SH-SY5Y (cell line): ENCODE measurements around the gene PRDM5.

Experiments
- GATA2 ChIP-seq: IDR thresholded peaks from 2 replicates; pipeline ENCODE4 v1.6.1; 2011; ENCODE audit warnings: mild to moderate bottlenecking, low read depth, low read length
- GATA3 ChIP-seq: IDR thresholded peaks from 2 replicates; pipeline ENCODE4 v1.6.1; 2011; ENCODE audit warnings: low read depth, mild to moderate bottlenecking, low read length, moderate library complexity

Gene PRDM5

GRCh38 chr4:120922381-120923206 lies at the start of gene PRDM5:
TSS of gene PRDM5 (minus strand) at chr4:120922726. CDS start at chr4:120922608, 118 bp downstream.
- TF ChIP-seq GATA2 = no peak
- no peak for TF ChIP-seq GATA3

GRCh38 chr4:120971884-120972283 lies 49.4 kb upstream of the PRDM5 start:
- TF ChIP-seq GATA3 (no peak), GATA2 (no peak)

DNA sequence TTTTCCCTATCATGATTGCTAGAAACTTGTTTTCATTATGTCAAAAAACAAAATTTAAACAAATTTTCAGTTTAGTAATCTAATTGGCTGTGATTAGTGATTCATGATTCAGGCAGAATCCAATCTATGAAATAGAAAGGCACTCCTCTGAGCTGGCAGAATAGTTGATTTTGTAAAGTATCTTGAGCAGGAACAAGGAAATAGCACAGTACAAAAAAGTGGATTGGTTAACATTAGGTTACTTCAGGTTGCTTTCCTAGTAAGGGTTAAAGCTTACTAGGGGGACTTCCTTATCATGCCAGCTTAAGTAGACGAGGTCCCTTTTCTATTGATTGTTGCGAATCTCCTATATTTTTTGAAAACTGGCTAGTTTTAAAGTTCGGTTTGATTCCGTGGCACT lies 43.4 kb upstream of the PRDM5 start:
- no peak for TF ChIP-seq GATA2
- TF ChIP-seq GATA3 = no peak

DNA sequence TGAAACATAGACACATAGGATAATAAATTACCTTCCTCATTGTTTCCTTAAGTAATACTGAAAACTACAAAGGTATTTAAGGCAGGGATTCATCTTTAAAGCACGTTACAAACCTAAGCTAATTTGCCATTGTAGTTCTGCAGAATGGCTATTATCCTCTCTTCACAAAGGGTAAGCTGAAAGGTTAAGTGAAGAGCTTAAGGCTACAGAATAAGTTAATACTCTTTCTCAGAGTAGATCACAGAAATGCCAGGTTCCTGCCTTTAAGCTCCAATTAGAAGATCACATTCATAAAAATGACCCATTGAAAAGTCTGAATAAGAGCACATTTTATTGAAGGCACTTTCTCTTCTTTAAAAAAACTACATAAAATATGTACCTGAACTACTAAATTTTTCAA lies 42.1 kb upstream of the PRDM5 start:
- no peak for TF ChIP-seq GATA2
- TF ChIP-seq GATA3 = no peak

DNA sequence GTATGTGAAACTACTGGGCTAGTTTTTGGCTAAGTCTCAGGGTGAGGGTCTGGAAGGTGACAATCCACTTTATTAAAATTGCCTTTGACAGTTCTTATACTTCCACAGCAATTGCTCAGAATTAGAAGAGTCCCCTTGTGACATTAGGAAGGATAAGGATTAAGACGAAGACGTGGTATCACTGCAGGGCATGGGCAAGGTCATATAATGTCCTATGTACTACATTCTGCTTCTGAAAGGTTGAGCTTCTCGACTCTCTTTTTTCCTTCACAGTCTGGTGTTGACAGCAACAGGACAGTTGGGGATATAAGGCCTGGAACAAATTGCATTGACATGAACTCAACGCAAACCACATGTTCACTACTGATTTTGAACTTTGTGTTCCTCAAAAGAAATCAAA lies 40.9 kb upstream of the PRDM5 start:
- no peak for TF ChIP-seq GATA3
- no peak for TF ChIP-seq GATA2

DNA sequence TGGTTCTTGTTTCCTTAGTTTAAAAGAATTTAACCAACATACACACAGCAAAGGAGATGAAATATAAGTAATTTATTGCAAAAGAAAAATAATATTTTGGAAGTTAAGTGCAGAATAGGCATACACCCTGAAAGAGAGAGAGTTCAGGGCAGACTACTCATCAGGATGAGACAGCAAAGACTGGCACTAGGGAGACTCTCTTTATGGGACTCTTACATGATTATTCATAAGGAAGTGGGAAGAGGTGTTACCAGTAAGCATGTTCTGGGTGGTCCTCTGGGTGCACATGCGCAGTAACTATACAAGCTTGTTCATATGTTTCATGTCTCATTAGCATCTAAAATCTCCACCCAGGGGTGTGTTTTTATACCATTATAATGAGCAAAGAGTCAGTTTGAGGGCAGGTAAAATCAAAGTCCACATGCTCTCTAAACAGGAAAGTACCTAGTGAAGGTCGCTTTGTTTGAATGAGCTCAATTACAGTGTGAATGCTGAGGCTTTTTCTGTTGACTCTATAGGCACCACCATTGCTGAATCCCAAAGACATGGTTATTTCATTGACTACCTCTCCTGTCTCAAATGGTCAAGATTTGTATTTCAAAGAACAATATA lies 38.2 kb upstream of the PRDM5 start:
- TF ChIP-seq GATA2 (no peak), GATA3 (no peak)

- TF ChIP-seq GATA2 (no peak), GATA3 (no peak)
Measured at GRCh38 chr4:120948382-120948781, 25.9 kb upstream of the PRDM5 start.

- TF ChIP-seq GATA3 = no peak
- no peak for TF ChIP-seq GATA2
Measured at GRCh38 chr4:120942776-120943175, 20.2 kb upstream of the PRDM5 start.

DNA sequence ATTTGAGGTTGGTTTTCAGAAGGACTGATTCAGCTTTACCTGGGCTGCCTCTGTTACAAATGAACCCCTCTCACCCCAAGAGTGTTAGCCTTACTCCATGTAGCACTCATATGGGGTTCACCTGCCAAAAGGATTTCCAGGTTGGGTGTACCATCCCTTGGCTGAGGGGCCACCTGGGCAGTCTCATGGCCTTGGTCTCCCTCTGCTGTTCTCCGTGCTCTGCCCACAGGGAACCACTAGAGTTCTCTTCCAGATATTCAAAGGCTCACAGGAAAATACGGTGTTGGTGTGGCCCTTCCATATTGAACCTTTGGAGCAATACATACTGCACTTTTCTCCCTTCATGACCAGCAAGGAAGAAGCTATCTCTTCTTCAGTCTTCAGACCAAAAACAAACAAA lies 18.0 kb upstream of the PRDM5 start:
- no peak for TF ChIP-seq GATA2
- TF ChIP-seq GATA3 = no peak

- TF ChIP-seq GATA3 = no peak
- TF ChIP-seq GATA2 = no peak
Measured at GRCh38 chr4:120939693-120940092, 17.2 kb upstream of the PRDM5 start.

DNA sequence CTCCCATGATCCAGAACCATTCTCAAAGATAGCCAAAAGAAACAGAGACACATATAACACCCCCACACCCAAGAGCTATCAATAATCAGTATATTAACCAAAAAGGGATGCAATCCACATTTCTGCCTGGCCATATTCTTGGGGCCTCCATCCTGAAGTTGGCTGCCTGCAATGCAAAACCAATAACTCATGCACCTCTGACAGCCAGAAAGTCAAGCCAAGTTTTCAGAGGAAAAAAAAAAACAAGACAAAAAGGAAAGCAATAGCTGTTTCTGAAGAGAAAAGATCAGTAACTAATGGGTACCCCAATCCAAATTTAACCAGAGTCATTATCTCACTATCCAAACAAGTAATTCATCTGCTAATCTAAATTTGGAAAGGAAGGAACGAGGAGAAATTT lies 7.3 kb upstream of the PRDM5 start:
- TF ChIP-seq GATA3 = no peak
- no peak for TF ChIP-seq GATA2

DNA sequence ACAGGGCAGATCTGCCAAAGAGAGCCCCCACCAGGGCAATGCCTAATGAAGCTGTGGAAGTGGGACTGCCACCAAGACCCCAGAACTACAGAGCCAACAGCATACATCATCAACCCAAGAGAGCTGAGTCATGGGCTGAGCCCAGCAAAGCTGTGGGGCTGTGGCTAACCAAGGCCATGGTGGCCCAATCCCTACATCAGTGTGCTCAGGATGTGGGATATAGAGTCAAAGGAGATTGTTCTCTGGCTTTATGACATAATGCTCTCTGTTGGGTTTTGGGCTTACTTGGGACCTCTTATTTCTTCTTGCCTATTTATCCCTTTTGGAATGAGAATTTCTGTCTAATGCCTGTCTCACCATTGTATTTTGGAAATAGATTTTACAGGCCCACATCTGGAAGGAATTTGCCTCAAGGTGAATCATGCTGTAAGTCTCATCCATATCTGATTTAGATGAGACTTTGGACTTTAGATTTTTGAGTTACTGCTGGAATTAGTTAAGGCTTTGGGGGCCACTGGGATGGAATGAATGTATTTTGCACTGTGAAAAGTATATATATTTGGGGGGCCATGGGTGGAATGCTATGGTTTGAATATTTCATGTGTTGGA lies 5.4 kb upstream of the PRDM5 start:
- no peak for TF ChIP-seq GATA3
- TF ChIP-seq GATA2 = no peak

DNA sequence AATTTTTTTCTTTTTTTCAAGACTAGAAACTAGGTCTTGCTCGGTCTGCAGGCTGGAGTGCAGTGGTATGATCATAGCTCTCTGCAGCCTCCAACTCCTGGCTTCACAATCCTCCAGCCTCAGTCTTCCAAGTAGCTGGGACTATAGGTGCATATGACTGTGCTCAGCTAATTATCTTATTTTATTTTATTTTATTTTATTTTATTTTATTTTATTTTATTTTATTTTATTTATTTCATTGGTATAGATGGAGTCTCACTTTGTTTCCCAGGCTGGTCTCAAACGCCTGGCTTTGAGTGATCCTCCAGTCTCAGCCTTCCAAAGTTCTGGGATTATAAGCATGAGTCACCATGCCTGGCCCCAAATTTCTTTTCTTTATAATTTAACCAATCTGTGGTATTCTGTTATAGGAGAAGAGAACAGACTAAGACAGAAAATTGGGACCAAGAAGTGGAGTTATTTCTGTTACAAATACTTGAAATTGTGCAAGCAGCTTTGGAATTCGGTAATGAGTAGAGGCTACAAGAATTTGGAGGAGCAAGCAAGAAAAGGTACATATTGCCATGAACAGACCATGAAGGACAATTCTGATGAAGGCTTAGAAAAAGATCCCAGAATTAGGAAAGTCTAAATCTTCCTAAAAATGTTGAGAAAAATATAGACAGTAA lies 4.0 kb upstream of the PRDM5 start:
- TF ChIP-seq GATA2 = no peak
- TF ChIP-seq GATA3 = no peak

GRCh38 chr4:120924931-120925330 lies 2.4 kb upstream of the PRDM5 start:
- TF ChIP-seq GATA2 (no peak), GATA3 (no peak)
